Measurements from ENCODE around the gene BSG. TPM values are rescaled to one million over a fixed set of nuclear protein-coding genes. Genes with fewer than 3 reads are reported as not detected.

The BSG gene
- total and polyA plus RNA-seq, 10 of the 15 experiments (the other 5 are each of a cell fraction or from before 2014, with no cell fraction given): 2.8 to 297 (median 199) TPM

DNA sequence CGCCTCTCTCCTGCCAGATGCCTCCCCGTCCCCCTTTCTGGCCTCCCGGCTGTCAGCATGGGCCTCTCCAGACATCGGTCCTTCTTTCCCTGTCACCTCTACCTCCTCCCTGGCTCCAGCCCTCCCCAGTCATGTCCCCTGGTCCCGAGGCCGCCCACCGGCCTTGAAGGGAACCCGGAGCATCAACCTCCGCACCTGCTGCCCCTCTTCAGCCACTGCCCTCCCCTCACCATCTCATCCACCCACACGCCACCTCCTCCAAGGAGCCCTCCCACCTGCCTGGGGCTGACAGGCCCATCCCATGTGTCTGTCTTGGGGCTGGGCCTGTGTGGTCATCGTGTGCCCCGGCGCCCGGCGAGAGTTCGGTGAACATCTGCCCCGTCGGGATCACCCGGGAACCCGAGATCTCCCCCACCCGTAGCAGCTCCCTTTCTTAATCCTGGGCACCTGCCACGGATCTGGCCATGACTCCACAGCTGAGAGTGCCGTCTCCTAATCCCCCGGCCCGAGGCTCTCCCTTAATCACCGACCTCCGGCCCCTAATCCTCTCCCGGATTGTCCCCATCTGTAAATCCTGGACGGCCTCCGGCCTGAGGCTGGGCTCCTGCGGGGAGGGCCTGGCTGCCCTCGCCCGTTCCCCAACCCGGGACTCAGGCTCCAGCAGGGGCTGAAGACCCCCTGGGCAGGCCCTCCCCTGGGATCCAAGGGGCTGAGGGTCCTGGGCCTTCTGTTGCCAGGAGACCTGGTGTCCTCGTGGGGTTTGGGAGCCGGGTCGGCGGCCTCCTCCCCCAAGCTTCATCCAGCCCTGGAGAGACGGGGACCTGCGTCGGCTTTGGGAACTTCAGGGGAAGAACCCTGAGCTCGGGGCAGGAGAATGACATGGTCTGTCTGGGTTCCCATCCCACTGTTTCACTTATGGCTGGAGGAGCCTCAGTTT lies 23.2 kb downstream of the BSG start:
- no peak overlapping the region for H3K27ac ChIP-seq (ENCODE audit: control insufficient read depth, insufficient read depth)
- no peak overlapping the region for H3K4me3 ChIP-seq
- in situ Hi-C loops (cut with MboI) (no loop called here), intact Hi-C loops (cut with micrococcal nuclease; ENCODE audit: unreplicated experiment) (no loop called here)
- H3K4me2 ChIP-seq (ENCODE audit: control insufficient read depth, insufficient read depth): no peak overlapping the region
- ChIA-PET SMC1A (ENCODE audit: uncharacterized antibody, unreplicated experiment) (no interaction called here), RAD21 (ENCODE audit: unreplicated experiment) (no interaction called here), CTCF (no interaction called here), POLR2A (no interaction called here)
- H3K27me3 ChIP-seq (replicated peaks in 1 of 2; ENCODE audit: control insufficient read depth in 2 of 2, insufficient read depth in 2 of 2, low read length in 1 of 2): no peaks in the 10 kb centered on the region; a peak in 1 of 4 replicates
- H3K79me2 ChIP-seq (ENCODE audit: control insufficient read depth, insufficient read depth, low read length): no peaks in the 10 kb centered on the region
- DNase-seq (ENCODE audit: low read depth, low spot score) (no peak), FAIRE-seq (no peak), ATAC-seq (no peak)
- BruUV-seq (replicated peaks): no TSS peak
- H3K36me3 ChIP-seq (ENCODE audit: control insufficient read depth in 2 of 2, insufficient read depth in 2 of 2, low read length in 1 of 2): no peaks in the 10 kb centered on the region
- H4K20me1 ChIP-seq (ENCODE audit: control insufficient read depth, insufficient read depth): no peaks in the 10 kb centered on the region
- no peaks in the 10 kb centered on the region; the same call in 2 of the 3 replicates for H3K9me3 ChIP-seq (replicated peaks; ENCODE audit: control insufficient read depth, insufficient read depth, low read length)
- H3K4me1 ChIP-seq (ENCODE audit: control insufficient read depth, insufficient read depth, low read length): no peaks in the 10 kb centered on the region
- H2AFZ ChIP-seq (ENCODE audit: control insufficient read depth, low read depth, low read length): no peak overlapping the region
- TF ChIP-seq CBFB (IDR thresholded peaks at IDR 0.05; ENCODE audit: low read depth) (no peak), TCF7 (IDR thresholded peaks at IDR 0.05; ENCODE audit: borderline replicate concordance) (no peak)
- WGBS (ENCODE audit: insufficient coverage, insufficient replicate concordance, low lambda C conversion rate, missing lambda C conversion rate): 64% methylated on average over 39 of the region's 42 CpGs
- H3K9ac ChIP-seq (ENCODE audit: control insufficient read depth, insufficient read depth, low read length): no peak overlapping the region

GRCh38 chr19:596263-596655 lies 23.9 kb downstream of the BSG start:
- FAIRE-seq (no peak), DNase-seq (ENCODE audit: low read depth, low spot score) (no peak), ATAC-seq (no peak)
- Histone ChIP-seq H3K27me3 (replicated peaks in 1 of 2; ENCODE audit: control insufficient read depth in 2 of 2, insufficient read depth in 2 of 2, low read length in 1 of 2) (no peaks in the 10 kb centered on the region; a peak in 1 of 4 replicates), H3K4me1 (ENCODE audit: control insufficient read depth, insufficient read depth, low read length) (no peaks in the 10 kb centered on the region), H3K4me2 (ENCODE audit: control insufficient read depth, insufficient read depth) (no peak overlapping the region), H3K79me2 (ENCODE audit: control insufficient read depth, insufficient read depth, low read length) (no peaks in the 10 kb centered on the region), H3K9ac (ENCODE audit: control insufficient read depth, insufficient read depth, low read length) (no peak overlapping the region), H3K36me3 (ENCODE audit: control insufficient read depth in 2 of 2, insufficient read depth in 2 of 2, low read length in 1 of 2) (no peaks in the 10 kb centered on the region), H3K27ac (ENCODE audit: control insufficient read depth, insufficient read depth) (no peak overlapping the region), H4K20me1 (ENCODE audit: control insufficient read depth, insufficient read depth) (no peaks in the 10 kb centered on the region), H2AFZ (ENCODE audit: control insufficient read depth, low read depth, low read length) (no peak overlapping the region), H3K4me3 (no peak overlapping the region), H3K9me3 (replicated peaks; ENCODE audit: control insufficient read depth, insufficient read depth, low read length) (no peaks in the 10 kb centered on the region; the same call in 2 of the 3 replicates)
- no TSS peak for BruUV-seq (replicated peaks)
- SMC1A ChIA-PET (ENCODE audit: uncharacterized antibody, unreplicated experiment): no interaction called here
- in situ Hi-C loops (cut with MboI) (no loop called here), intact Hi-C loops (cut with micrococcal nuclease; ENCODE audit: unreplicated experiment) (no loop called here)
- RAD21 ChIA-PET (ENCODE audit: unreplicated experiment): no interaction called here
- POLR2A ChIA-PET: no interaction called here
- CTCF ChIA-PET: no interaction called here
- WGBS (ENCODE audit: insufficient coverage, insufficient replicate concordance, low lambda C conversion rate, missing lambda C conversion rate): 55% methylated on average over 15 of the region's 16 CpGs
- no peak for TF ChIP-seq NFYB (IDR thresholded peaks at IDR 0.05; ENCODE audit: insufficient read depth, low read depth, low read length)
- TF ChIP-seq FOXK2 (IDR thresholded peaks at IDR 0.05): no peak
- no peak for TF ChIP-seq EED (IDR thresholded peaks at IDR 0.05; ENCODE audit: low read depth)
- TF ChIP-seq E2F4 (IDR thresholded peaks at IDR 0.05; ENCODE audit: low read depth, low read length): no peak
- TF ChIP-seq EP300 (IDR thresholded peaks at IDR 0.05; ENCODE audit: borderline replicate concordance in 1 of 2, control insufficient read depth in 1 of 2, low read depth in 2 of 2, low read length in 2 of 2): no peak
- no peak for TF ChIP-seq CBX3 (IDR thresholded peaks at IDR 0.05; ENCODE audit: borderline replicate concordance, low read depth)
- TF ChIP-seq RAD51 (IDR thresholded peaks at IDR 0.05): no peak
- TF ChIP-seq TCF12 (IDR thresholded peaks at IDR 0.05; ENCODE audit: low read depth, low read length): no peak
- TF ChIP-seq KLF5 (IDR thresholded peaks at IDR 0.05; ENCODE audit: partially characterized antibody): no peak
- TF ChIP-seq RELA (IDR thresholded peaks at IDR 0.05; ENCODE audit: borderline replicate concordance, partially characterized antibody): no peak
- TF ChIP-seq SRF (IDR thresholded peaks at IDR 0.05; ENCODE audit: low read depth in 2 of 2, low read length in 2 of 2): no peak
- TF ChIP-seq WRNIP1 (IDR thresholded peaks at IDR 0.05; ENCODE audit: borderline replicate concordance, low read depth, low read length): no peak
- no peak for TF ChIP-seq SKIL (IDR thresholded peaks at IDR 0.05; ENCODE audit: low read depth, poor library complexity, severe bottlenecking)
